ENCODE measurements around the gene PARD3B. TPM values are rescaled to one million over a fixed set of nuclear protein-coding genes. Genes with fewer than 3 reads are reported as not detected.

PARD3B gene
- total and polyA plus RNA-seq, 2 of the 8 experiments (the other 6 are each of a cell fraction or from before 2014, with no cell fraction given) = 1.2 to 5.7 TPM

GRCh38 chr2:204657024-204657423 is 111.7 kb downstream of the PARD3B start:
- Histone ChIP-seq H2BK12ac (ENCODE audit: low read depth, low read length) (no peak overlapping the region), H3K56ac (replicated peaks; ENCODE audit: insufficient read length, low read depth, low read length) (no peak overlapping the region), H3K27me3 (replicated peaks in 1 of 4; ENCODE audit: control insufficient read depth in 3 of 4, extremely low read depth in 1 of 4, insufficient read depth in 3 of 4, low read length in 3 of 4) (no peaks in the 10 kb centered on the region), H4K8ac (ENCODE audit: extremely low read depth, insufficient read depth, low read length) (no peak overlapping the region), H2BK20ac (ENCODE audit: low read length) (no peak overlapping the region), H2AFZ (ENCODE audit: low read length) (no peak overlapping the region), H2BK15ac (ENCODE audit: low read length) (no peak overlapping the region), H3K18ac (ENCODE audit: extremely low read depth, low read length) (no peak overlapping the region), H3K4me2 (ENCODE audit: insufficient read depth in 1 of 2, low read depth in 2 of 2, low read length in 2 of 2) (no peak overlapping the region), H3K79me2 (ENCODE audit: control insufficient read depth in 1 of 2, insufficient read depth in 2 of 2, low read length in 2 of 2) (no peaks in the 10 kb centered on the region), H3K4ac (replicated peaks; ENCODE audit: insufficient read length, low read depth, low read length) (no peak overlapping the region), H3K36me3 (ENCODE audit: control insufficient read depth in 2 of 4, insufficient read depth in 4 of 4, low read length in 3 of 4) (no peaks in the 10 kb centered on the region), H3K23ac (ENCODE audit: insufficient read length) (no peak overlapping the region), H4K91ac (replicated peaks; ENCODE audit: insufficient read length, low read length) (no peak overlapping the region), H2BK120ac (replicated peaks; ENCODE audit: low read depth, low read length) (no peak overlapping the region), H3K27ac (ENCODE audit: low read depth, low read length) (no peak overlapping the region), H3K14ac (ENCODE audit: insufficient read length) (no peak overlapping the region), H3K4me1 (replicated peaks in 1 of 4; ENCODE audit: control insufficient read depth in 3 of 4, insufficient read depth in 4 of 4, low read length in 3 of 4) (no peaks in the 10 kb centered on the region), H3K9ac (replicated peaks in 1 of 4; ENCODE audit: extremely low read depth in 1 of 4, low read depth in 3 of 4, low read length in 3 of 4) (no peak overlapping the region), H3K23me2 (ENCODE audit: low read depth, low read length) (no peaks in the 10 kb centered on the region), H4K20me1 (replicated peaks in 1 of 2; ENCODE audit: control insufficient read depth in 1 of 2, insufficient read depth in 2 of 2, low read length in 2 of 2) (no peaks in the 10 kb centered on the region), H3K79me1 (ENCODE audit: low read depth, low read length) (no peaks in the 10 kb centered on the region), H3K4me3 (ENCODE audit: extremely low read depth in 1 of 4, insufficient read depth in 2 of 4, low read depth in 3 of 4, low read length in 4 of 4) (no peak overlapping the region), H2BK5ac (ENCODE audit: low read depth, low read length) (no peak overlapping the region), H3K9me3 (ENCODE audit: insufficient read depth in 2 of 2, low read depth in 1 of 2, low read length in 1 of 2) (peaks cover 4 to 5% of the 10 kb centered on the region in 2 experiments; a peak in 1 of 4 replicates), H4K5ac (ENCODE audit: insufficient read length, low read depth, low read length) (no peak overlapping the region), H2AK5ac (ENCODE audit: low read depth, low read length) (no peak overlapping the region)
- POLR2A ChIA-PET (ENCODE audit: partially characterized antibody) = interaction anchor here (0.6 kb wide), 1 partner anchor 14 kb away, joined by 3 read pairs; no protein-coding TSS in a partner anchor
- TF ChIP-seq CHD1 (IDR thresholded peaks at IDR 0.05; ENCODE audit: low read depth, low read length) = no peak
- no peak for TF ChIP-seq NANOG (IDR thresholded peaks at IDR 0.05; ENCODE audit: insufficient read depth, low read depth, low read length, poor library complexity, severe bottlenecking)
- no peak for FAIRE-seq
- WGBS, 2 experiments (ENCODE audit: extremely low coverage in 1 of 2, insufficient coverage in 1 of 2, insufficient read length in 1 of 2, insufficient replicate concordance in 2 of 2, low coverage in 1 of 2, low lambda C conversion rate in 2 of 2, missing lambda C conversion rate in 1 of 2) = 72% methylated on average over 1 of the region's 1 CpG; no CpG with 5 or more reads in 1 of the 2 experiments
- no peak for DNase-seq (ENCODE audit: low read depth in 1 of 2, low spot score in 2 of 2)
- CTCF ChIA-PET (ENCODE audit: partially characterized antibody) = interaction anchor here (0.5 to 1.1 kb wide), 2 partner anchors 36 kb away, joined by 3 read pairs; no protein-coding TSS in a partner anchor

All from H1 (cell line).